ENCODE data around the gene OCA2. TPM values are rescaled to one million over a fixed set of nuclear protein-coding genes. Genes with fewer than 3 reads are reported as not detected.

OCA2 gene
- total and polyA plus RNA-seq, 2 of the 13 experiments (the other 11 are each of a cell fraction or from before 2014, with no cell fraction given) = 0.02 to 0.05 TPM

- no TSS peak for BruUV-seq (replicated peaks)
- Histone ChIP-seq H3K27me3 (ENCODE audit: control insufficient read depth in 1 of 2, insufficient read depth in 2 of 2, low read length in 2 of 2) (peaks cover 2 to 8% of the 10 kb centered on the region in 2 experiments; a peak in 2 of 5 replicates), H3K9ac (ENCODE audit: insufficient read depth, low read depth, low read length) (no peak overlapping the region), H3K79me2 (ENCODE audit: insufficient read depth, low read length) (no peaks in the 10 kb centered on the region), H2AFZ (ENCODE audit: low read length) (no peak overlapping the region), H3K4me2 (ENCODE audit: low read depth, low read length) (no peak overlapping the region), H3K36me3 (replicated peaks in 1 of 2; ENCODE audit: control insufficient read depth in 1 of 2, insufficient read depth in 2 of 2, low read length in 2 of 2) (no peaks in the 10 kb centered on the region), H3K27ac (ENCODE audit: extremely low read length, insufficient read depth, low read length) (no peak overlapping the region), H3K4me1 (ENCODE audit: insufficient read depth, low read length) (no peaks in the 10 kb centered on the region), H3K4me3 (replicated peaks in 1 of 3; ENCODE audit: insufficient read depth in 1 of 3, low read depth in 2 of 3, low read length in 3 of 3) (no peak overlapping the region), H3K9me3 (ENCODE audit: low read length) (no peaks in the 10 kb centered on the region), H4K20me1 (ENCODE audit: insufficient read depth, low read length) (no peaks in the 10 kb centered on the region)
- POLR2A ChIA-PET = no interaction called here
- TF ChIP-seq ARNT2 (CRISPR knock-in tag; IDR thresholded peaks at IDR 0.05; ENCODE audit: low read depth) = no peak
- no peak for TF ChIP-seq ZMYM4 (CRISPR knock-in tag; IDR thresholded peaks at IDR 0.05)
- TF ChIP-seq EP300 (IDR thresholded peaks at IDR 0.05; ENCODE audit: low read depth in 2 of 2, low read length in 2 of 2) = no peak
- no peak for TF ChIP-seq EP300 (CRISPR knock-in tag; IDR thresholded peaks at IDR 0.05; ENCODE audit: borderline replicate concordance)
- TF ChIP-seq NR0B2 (CRISPR knock-in tag; IDR thresholded peaks at IDR 0.05) = no peak
- TF ChIP-seq HNRNPUL1 (IDR thresholded peaks at IDR 0.05; ENCODE audit: low read depth, low read length) = no peak
- no peak for TF ChIP-seq DRAP1 (CRISPR knock-in tag; IDR thresholded peaks at IDR 0.05)
- no peak for DNase-seq (ENCODE audit: low spot score)
- CTCF ChIA-PET (ENCODE audit: low intra/inter-chr PET ratio, low total read pairs) = no interaction called here
- no peak for FAIRE-seq
- in situ Hi-C loops (cut with HindIII; ENCODE audit: extremely low pct_ligation_motif_present, low pct_unique_long_range_greater_than_20kb) = no loop called here
- intact Hi-C loops (cut with micrococcal nuclease; ENCODE audit: unreplicated experiment) = no loop called here
- 24% methylated on average over 4 of the region's 4 CpGs for WGBS (ENCODE audit: low lambda C conversion rate)
- no peak for ATAC-seq
These were observed 192.3 kb downstream of the OCA2 start for GRCh38 chr15:27906802-27907201.

GRCh38 chr15:27903405-27903804 lies 195.7 kb downstream of the OCA2 start:
- no peak for FAIRE-seq

More at GRCh38 chr15:27903405-27903804, 195.7 kb downstream of the OCA2 start:
- DNase-seq (ENCODE audit: low spot score) (no peak), ATAC-seq (no peak)
- Histone ChIP-seq H3K36me3 (replicated peaks in 1 of 2; ENCODE audit: control insufficient read depth in 1 of 2, insufficient read depth in 2 of 2, low read length in 2 of 2) (no peaks in the 10 kb centered on the region), H3K4me1 (ENCODE audit: insufficient read depth, low read length) (no peaks in the 10 kb centered on the region), H3K9me3 (ENCODE audit: low read length) (no peaks in the 10 kb centered on the region), H3K79me2 (ENCODE audit: insufficient read depth, low read length) (no peaks in the 10 kb centered on the region), H3K9ac (ENCODE audit: insufficient read depth, low read depth, low read length) (no peak overlapping the region), H3K4me2 (ENCODE audit: low read depth, low read length) (no peak overlapping the region), H4K20me1 (ENCODE audit: insufficient read depth, low read length) (no peaks in the 10 kb centered on the region), H3K27me3 (ENCODE audit: control insufficient read depth in 1 of 2, insufficient read depth in 2 of 2, low read length in 2 of 2) (peaks cover 2 to 10% of the 10 kb centered on the region in 2 experiments; a peak in 2 of 5 replicates), H3K27ac (ENCODE audit: extremely low read length, insufficient read depth, low read length) (no peak overlapping the region), H3K4me3 (replicated peaks in 1 of 3; ENCODE audit: insufficient read depth in 1 of 3, low read depth in 2 of 3, low read length in 3 of 3) (no peak overlapping the region), H2AFZ (ENCODE audit: low read length) (no peak overlapping the region)
- CTCF ChIA-PET (ENCODE audit: low intra/inter-chr PET ratio, low total read pairs) = no interaction called here
- POLR2A ChIA-PET = no interaction called here
- in situ Hi-C loops (cut with HindIII; ENCODE audit: extremely low pct_ligation_motif_present, low pct_unique_long_range_greater_than_20kb) = no loop called here
- no TSS peak for BruUV-seq (replicated peaks)
- TF ChIP-seq POGZ (CRISPR knock-in tag; IDR thresholded peaks at IDR 0.05) = no peak
- TF ChIP-seq ARNTL (CRISPR knock-in tag; IDR thresholded peaks at IDR 0.05) = no peak
- TF ChIP-seq ZIK1 (CRISPR knock-in tag; IDR thresholded peaks at IDR 0.05; ENCODE audit: borderline replicate concordance, low read depth) = no peak
- TF ChIP-seq ZNF10 (CRISPR knock-in tag; IDR thresholded peaks at IDR 0.05; ENCODE audit: borderline replicate concordance, low read depth) = no peak
- no peak for TF ChIP-seq TBX3 (IDR thresholded peaks at IDR 0.05; ENCODE audit: borderline replicate concordance)
- TF ChIP-seq ZSCAN9 (CRISPR knock-in tag; IDR thresholded peaks at IDR 0.05; ENCODE audit: borderline replicate concordance) = no peak
- TF ChIP-seq CEBPB (IDR thresholded peaks at IDR 0.05; ENCODE audit: borderline replicate concordance, low read depth, low read length) = no peak
- WGBS (ENCODE audit: low lambda C conversion rate) = 23% methylated on average over 9 of the region's 9 CpGs
- intact Hi-C loops (cut with micrococcal nuclease; ENCODE audit: unreplicated experiment) = no loop called here

Measured in HepG2 (cell line).